Measurements from ENCODE around the gene FBXW8. TPM values are rescaled to one million over a fixed set of nuclear protein-coding genes. Genes with fewer than 3 reads are reported as not detected.

The FBXW8 gene
- total RNA-seq, 1 experiment from 2014 or later: 20.6 TPM

GRCh38 chr12:117015811-117016210 is 105.1 kb downstream of the FBXW8 start:
- no peaks in the 10 kb centered on the region for H3K9me3 ChIP-seq (ENCODE audit: insufficient read depth, low read depth)
- peaks cover 7% of the 10 kb centered on the region; the same call in 1 of the 2 replicates for H4K20me1 ChIP-seq (ENCODE audit: insufficient read depth)
- no peak overlapping the region for H2AFZ ChIP-seq
- H3K36me3 ChIP-seq (ENCODE audit: low read depth): no peaks in the 10 kb centered on the region
- H3K4me1 ChIP-seq (replicated peaks; ENCODE audit: insufficient read depth): no peaks in the 10 kb centered on the region
- no peak overlapping the region for H3K4me2 ChIP-seq
- H3K9me2 ChIP-seq (ENCODE audit: insufficient read depth): no peaks in the 10 kb centered on the region
- TF ChIP-seq EZH2 (IDR thresholded peaks at IDR 0.05; ENCODE audit: low read depth) (no peak), CTCF (conservative IDR thresholded peaks at IDR 0.05) (no peak)
- H3K27me3 ChIP-seq (ENCODE audit: insufficient read depth, low read depth): no peaks in the 10 kb centered on the region
- no peak overlapping the region for H3K4me3 ChIP-seq
- H3K79me2 ChIP-seq (ENCODE audit: low read depth): no peaks in the 10 kb centered on the region
- H3F3A ChIP-seq (ENCODE audit: insufficient read depth, low read depth): no peaks in the 10 kb centered on the region
- CTCF ChIA-PET: no interaction called here
- H3K27ac ChIP-seq: no peak overlapping the region
- DNase-seq: no peak
- POLR2A ChIA-PET (ENCODE audit: unreplicated experiment): no interaction called here
- intact Hi-C loops (cut with micrococcal nuclease; ENCODE audit: unreplicated experiment): no loop called here
- BruUV-seq (replicated peaks): no TSS peak

- no peak overlapping the region for H2AFZ ChIP-seq
- BruUV-seq (replicated peaks): no TSS peak
- no peak overlapping the region for H3K4me2 ChIP-seq
- peaks cover 17% of the 10 kb centered on the region; the same call in 1 of the 2 replicates for H4K20me1 ChIP-seq (ENCODE audit: insufficient read depth)
- H3K36me3 ChIP-seq (ENCODE audit: low read depth): no peaks in the 10 kb centered on the region
- no peaks in the 10 kb centered on the region for H3K4me1 ChIP-seq (replicated peaks; ENCODE audit: insufficient read depth)
- H3K9me3 ChIP-seq (ENCODE audit: insufficient read depth, low read depth): no peaks in the 10 kb centered on the region
- no peak overlapping the region for H3K27ac ChIP-seq
- H3K79me2 ChIP-seq (ENCODE audit: low read depth): no peaks in the 10 kb centered on the region
- no peak for DNase-seq
- ChIA-PET CTCF (no interaction called here), POLR2A (ENCODE audit: unreplicated experiment) (interaction anchor here (0.7 kb wide), 1 partner anchor 218 kb away, joined by 3 read pairs; no protein-coding TSS in a partner anchor)
- H3K4me3 ChIP-seq: no peak overlapping the region
- no peaks in the 10 kb centered on the region for H3K27me3 ChIP-seq (ENCODE audit: insufficient read depth, low read depth)
- intact Hi-C loops (cut with micrococcal nuclease; ENCODE audit: unreplicated experiment): no loop called here
- H3K9me2 ChIP-seq (ENCODE audit: insufficient read depth): no peaks in the 10 kb centered on the region
- no peak for TF ChIP-seq EZH2 (IDR thresholded peaks at IDR 0.05; ENCODE audit: low read depth)
- no peak for TF ChIP-seq CTCF (conservative IDR thresholded peaks at IDR 0.05)
- no peaks in the 10 kb centered on the region for H3F3A ChIP-seq (ENCODE audit: insufficient read depth, low read depth)
These were observed 107.1 kb downstream of the FBXW8 start for GRCh38 chr12:117017807-117018206.

GRCh38 chr12:117018276-117018675 is 107.5 kb downstream of the FBXW8 start:
- DNase-seq: no peak
- no peaks in the 10 kb centered on the region for H3K9me3 ChIP-seq (ENCODE audit: insufficient read depth, low read depth)
- H4K20me1 ChIP-seq (ENCODE audit: insufficient read depth): peaks cover 20% of the 10 kb centered on the region; the same call in 1 of the 2 replicates
- no peaks in the 10 kb centered on the region for H3K4me1 ChIP-seq (replicated peaks; ENCODE audit: insufficient read depth)
- no peaks in the 10 kb centered on the region for H3K79me2 ChIP-seq (ENCODE audit: low read depth)
- no peaks in the 10 kb centered on the region for H3K27me3 ChIP-seq (ENCODE audit: insufficient read depth, low read depth)
- H3K27ac ChIP-seq: no peak overlapping the region
- no TSS peak for BruUV-seq (replicated peaks)
- no peak overlapping the region for H2AFZ ChIP-seq
- intact Hi-C loops (cut with micrococcal nuclease; ENCODE audit: unreplicated experiment): no loop called here
- no peaks in the 10 kb centered on the region for H3F3A ChIP-seq (ENCODE audit: insufficient read depth, low read depth)
- TF ChIP-seq CTCF (conservative IDR thresholded peaks at IDR 0.05) (no peak), EZH2 (IDR thresholded peaks at IDR 0.05; ENCODE audit: low read depth) (no peak)
- H3K4me3 ChIP-seq: no peak overlapping the region
- no peak overlapping the region for H3K4me2 ChIP-seq
- ChIA-PET POLR2A (ENCODE audit: unreplicated experiment) (no interaction called here), CTCF (no interaction called here)
- no peaks in the 10 kb centered on the region for H3K9me2 ChIP-seq (ENCODE audit: insufficient read depth)
- H3K36me3 ChIP-seq (ENCODE audit: low read depth): no peaks in the 10 kb centered on the region

Measured in PC-9 (cell line).